Omental fat pad (tissue), 4 donors: Measurements from ENCODE around the gene SLPI. TPM values are rescaled to one million over a fixed set of nuclear protein-coding genes. Genes with fewer than 3 reads are reported as not detected.
A peak's percentile ranks its signal among the peaks of the same experiment; 100 is the strongest.

Experiments used
- ATAC-seq: fragments of 150-250 bp; one replicate; pipeline ENCODE4 v1.9.1; 2016; ENCODE audit warnings: mild to moderate bottlenecking, moderate library complexity; ENCODE audit not compliant: low FRiP score
- DNase-seq: peaks from one replicate; pipeline ENCODE4 v3.0.0-alpha.2; 2019; ENCODE audit warnings: low spot score
- total RNA-seq, 4 donors: library from RNA; depleted of rRNA; stranded (reverse); fragments of >200 nt; gene quantifications; one replicate each; pipeline ENCODE4 v1.1.0, GENCODE V29; 2016
- TF ChIP-seq, protein P1 (sequence below), 3 donors: fragments of 450-650 bp; IDR thresholded peaks; one replicate each; pipeline ENCODE4 v1.5.1; 2016 to 2017; ENCODE audit warnings: antibody characterized with exemption in 3 of 3, mild to moderate bottlenecking in 3 of 3, moderate library complexity in 2 of 3

SLPI gene
- total RNA-seq, 4 donors from 2014 or later, result 114 to 505 (median 171) TPM

DNA sequence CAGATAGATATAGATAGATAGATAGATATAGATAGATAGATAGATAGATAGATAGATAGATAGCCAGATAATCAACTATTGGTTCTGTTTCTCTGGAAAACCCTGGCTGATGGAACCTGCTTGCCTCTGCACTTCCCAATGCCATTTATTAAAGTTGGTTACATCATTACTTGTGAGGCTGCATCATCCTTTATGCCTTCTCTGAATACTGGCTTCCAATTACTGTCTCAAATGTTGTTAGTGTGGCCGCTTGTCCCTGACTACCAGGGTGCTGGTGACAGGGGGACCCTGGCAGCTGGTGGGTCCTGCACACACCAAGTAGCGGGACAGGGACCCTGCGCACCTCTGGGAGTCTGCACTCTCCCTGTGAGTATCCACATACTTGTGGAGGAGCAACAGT lies 3.9 kb upstream of the SLPI start:
- no peak for ATAC-seq
- DNase-seq, result no peak
- TF ChIP-seq, protein P1, sequence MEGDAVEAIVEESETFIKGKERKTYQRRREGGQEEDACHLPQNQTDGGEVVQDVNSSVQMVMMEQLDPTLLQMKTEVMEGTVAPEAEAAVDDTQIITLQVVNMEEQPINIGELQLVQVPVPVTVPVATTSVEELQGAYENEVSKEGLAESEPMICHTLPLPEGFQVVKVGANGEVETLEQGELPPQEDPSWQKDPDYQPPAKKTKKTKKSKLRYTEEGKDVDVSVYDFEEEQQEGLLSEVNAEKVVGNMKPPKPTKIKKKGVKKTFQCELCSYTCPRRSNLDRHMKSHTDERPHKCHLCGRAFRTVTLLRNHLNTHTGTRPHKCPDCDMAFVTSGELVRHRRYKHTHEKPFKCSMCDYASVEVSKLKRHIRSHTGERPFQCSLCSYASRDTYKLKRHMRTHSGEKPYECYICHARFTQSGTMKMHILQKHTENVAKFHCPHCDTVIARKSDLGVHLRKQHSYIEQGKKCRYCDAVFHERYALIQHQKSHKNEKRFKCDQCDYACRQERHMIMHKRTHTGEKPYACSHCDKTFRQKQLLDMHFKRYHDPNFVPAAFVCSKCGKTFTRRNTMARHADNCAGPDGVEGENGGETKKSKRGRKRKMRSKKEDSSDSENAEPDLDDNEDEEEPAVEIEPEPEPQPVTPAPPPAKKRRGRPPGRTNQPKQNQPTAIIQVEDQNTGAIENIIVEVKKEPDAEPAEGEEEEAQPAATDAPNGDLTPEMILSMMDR (IDR thresholded peaks at IDR 0.05), result no peak

DNA sequence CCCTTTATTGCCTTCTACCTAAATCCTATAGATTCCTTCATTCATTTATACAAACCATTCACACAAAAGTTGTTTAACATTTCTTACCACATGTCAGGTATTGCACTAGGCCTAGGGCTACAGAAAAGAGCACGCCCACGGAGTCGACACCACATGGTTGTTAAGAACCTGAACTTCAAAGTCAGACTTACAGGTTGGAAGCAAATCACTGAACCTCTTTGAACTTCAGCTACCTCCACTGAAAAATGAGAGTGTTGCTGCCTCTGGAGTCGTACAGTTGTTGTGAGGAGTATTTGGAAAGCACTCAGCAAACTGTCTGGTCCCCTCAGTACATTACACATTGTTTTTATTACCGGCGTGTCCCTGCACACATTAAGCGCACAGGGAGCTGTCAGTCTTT lies 3.3 kb upstream of the SLPI start:
- TF ChIP-seq, protein P1 (IDR thresholded peaks at IDR 0.05), result no peak
- ATAC-seq (no peak), DNase-seq (no peak)

DNA sequence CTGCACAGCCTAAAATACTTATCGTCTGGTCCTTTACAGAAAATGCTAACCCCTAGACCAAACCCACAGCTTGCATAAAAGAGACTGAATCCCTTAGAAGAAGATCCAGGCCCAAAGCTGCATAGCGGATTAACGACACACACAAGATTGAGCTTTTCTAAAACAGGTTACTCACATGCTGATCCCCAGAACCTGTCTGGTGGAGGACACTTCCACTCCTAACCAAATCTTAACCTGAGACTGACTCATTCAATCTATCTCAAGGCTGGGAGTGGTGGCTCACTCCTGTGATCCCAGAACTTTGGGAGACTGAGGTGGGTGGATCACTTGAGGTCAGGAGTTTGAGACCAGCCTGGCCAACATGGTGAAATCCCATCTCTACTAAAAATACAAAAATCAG lies 2.8 kb upstream of the SLPI start:
- no peak for ATAC-seq
- DNase-seq, result no peak
- TF ChIP-seq, protein P1 (IDR thresholded peaks at IDR 0.05), result no peak

DNA sequence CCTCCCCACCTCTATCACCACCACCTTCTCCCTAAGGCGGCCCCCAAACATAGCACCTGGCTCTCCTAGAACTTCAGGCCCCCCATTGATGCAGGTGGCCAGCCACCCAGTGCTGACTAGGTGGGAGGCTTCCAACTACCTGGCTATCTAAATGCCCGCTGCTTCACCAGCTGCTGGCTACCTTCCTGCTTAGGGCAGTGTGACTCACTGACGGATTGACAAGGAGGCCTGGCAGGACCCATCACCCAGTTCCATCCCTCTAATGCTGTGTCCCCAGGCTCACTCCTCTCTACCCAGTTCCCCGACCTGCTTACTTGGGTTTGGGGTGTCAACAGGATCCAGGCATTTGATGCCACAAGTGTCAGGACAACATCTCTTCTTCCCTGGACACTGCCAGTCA lies 1.1 kb downstream of the SLPI start:
- peak; percentile 41 for ATAC-seq
- TF ChIP-seq, protein P1 (IDR thresholded peaks at IDR 0.05), result no peak
- DNase-seq, result no peak

DNA sequence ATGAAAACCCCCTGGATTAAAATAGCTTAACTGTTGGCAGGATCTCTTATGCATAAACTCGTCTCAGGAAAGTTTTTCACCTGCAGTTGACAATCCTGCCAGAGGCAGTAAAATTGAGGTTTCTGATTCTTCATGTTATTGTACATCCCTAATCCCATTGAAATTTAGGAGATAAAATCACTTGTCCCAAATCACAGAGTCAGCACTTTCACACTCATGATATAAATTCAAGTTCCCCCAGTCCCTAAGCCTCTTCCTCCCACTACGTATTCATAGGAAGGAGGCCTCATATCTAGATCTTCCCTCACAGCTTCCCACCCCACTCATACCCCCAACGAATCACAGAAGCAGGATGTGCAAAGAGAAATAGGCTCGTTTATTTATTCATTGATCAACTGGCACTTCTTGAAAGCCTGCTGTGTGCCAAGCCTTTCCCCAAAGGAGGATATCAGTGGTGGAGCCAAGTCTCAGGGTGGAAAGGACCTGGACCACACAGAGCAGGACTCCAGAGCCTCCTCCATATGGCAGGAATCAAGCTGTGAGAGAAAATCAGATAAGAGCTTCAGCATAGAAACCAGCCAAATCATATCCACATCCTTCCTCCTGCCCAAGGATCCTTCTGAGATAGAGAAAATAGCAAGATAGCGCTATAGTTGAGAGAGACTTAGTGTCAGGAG lies 2.3 kb downstream of the SLPI start:
- TF ChIP-seq, protein P1 (IDR thresholded peaks at IDR 0.05), result no peak
- no peak for DNase-seq
- ATAC-seq, result no peak

DNA sequence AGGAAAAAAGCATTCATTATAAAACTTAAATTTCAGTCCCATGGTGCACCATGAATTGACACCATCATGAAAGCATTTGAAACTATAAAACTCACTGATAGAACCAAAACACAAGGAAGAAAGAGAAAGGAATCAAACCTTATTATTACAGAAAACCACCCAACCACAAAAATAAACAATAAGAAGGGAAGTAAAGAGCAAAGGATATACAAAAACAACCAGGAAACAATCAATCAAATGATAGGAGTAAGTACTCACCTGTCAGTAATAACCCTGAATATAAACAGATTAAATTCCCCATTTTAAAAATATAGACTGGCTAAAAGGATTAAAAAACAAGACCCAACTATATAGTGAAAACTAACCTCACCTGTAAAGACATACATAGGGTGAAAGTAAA lies 5.8 kb downstream of the SLPI start:
- ATAC-seq, result no peak
- TF ChIP-seq, protein P1 (IDR thresholded peaks at IDR 0.05), result no peak
- no peak for DNase-seq

DNA sequence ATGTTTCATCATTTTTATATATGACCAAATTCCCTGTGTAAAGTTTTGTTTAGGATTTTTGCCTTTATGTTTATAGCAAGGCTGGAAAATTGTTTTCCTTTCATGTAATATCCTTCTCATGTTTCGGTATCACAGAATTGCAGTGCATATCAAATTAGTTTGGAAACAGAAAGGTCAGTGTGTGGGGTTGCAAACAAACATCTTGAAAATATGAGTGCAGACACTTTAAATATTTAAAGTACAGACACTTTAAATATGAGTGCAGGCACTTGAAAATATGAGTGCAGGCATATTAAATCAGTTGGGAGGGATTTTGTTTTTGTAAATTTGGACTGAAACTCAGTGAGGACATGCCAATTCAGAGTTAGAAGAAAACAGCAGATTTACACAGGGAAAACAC lies 6.5 kb downstream of the SLPI start:
- TF ChIP-seq, protein P1 (IDR thresholded peaks at IDR 0.05), result no peak
- ATAC-seq (no peak), DNase-seq (no peak)
